Gastrocnemius medialis (tissue), 4 donors: Measurements from ENCODE around the gene SUN1. TPM values are rescaled to one million over a fixed set of nuclear protein-coding genes. Genes with fewer than 3 reads are reported as not detected.

Experiments
- ATAC-seq, 2 donors: fragments of 150-250 bp; one replicate each; pipeline ENCODE4 v1.9.1; 2016
- DNase-seq, 2 donors: peaks; one replicate each; pipeline ENCODE4 v3.0.0-alpha.2; 2019
- H3K27ac ChIP-seq, 4 donors: fragments of 200-600 bp; sonication (generic); 1 replicate in 1 of 4; 2 replicates in 3 of 4; pipeline ENCODE4 v1.5.1; 2016 to 2018; ENCODE audit warnings: mild to moderate bottlenecking in 2 of 4, moderate library complexity in 1 of 4
- H3K27me3 ChIP-seq, 3 donors: fragments of 200-600 bp; sonication (generic) in 2 of 3; 1 replicate in 1 of 3; 2 replicates in 2 of 3; pipeline versions ENCODE4 v1.5.1 to v1.6.0; 2016 to 2019; ENCODE audit warnings: mild to moderate bottlenecking in 1 of 3, moderate library complexity in 1 of 3
- H3K36me3 ChIP-seq, 2 donors: fragments of 200-600 bp; sonication (generic) in 1 of 2; one replicate each; pipeline ENCODE4 v1.5.1; 2017 to 2018
- H3K4me1 ChIP-seq, 2 donors: fragments of 200-600 bp; sonication (generic) in 1 of 2; one replicate each; pipeline ENCODE4 v1.5.1; 2016 to 2017; ENCODE audit warnings: mild to moderate bottlenecking in 2 of 2
- H3K4me3 ChIP-seq, 4 donors: fragments of 200-600 bp; sonication (generic) in 3 of 4; 1 replicate in 1 of 4; 2 replicates in 3 of 4; pipeline ENCODE4 v1.5.1; 2016 to 2019; ENCODE audit warnings: mild to moderate bottlenecking in 2 of 4
- H3K9me3 ChIP-seq, 3 donors: fragments of 200-600 bp; sonication (generic) in 2 of 3; 1 replicate in 1 of 3; 2 replicates in 2 of 3; pipeline ENCODE4 v1.5.1; 2016 to 2019
- POLR2A ChIP-seq, 2 donors: fragments of 450-650 bp; IDR thresholded peaks; one replicate each; pipeline ENCODE4 v1.6.1; 2017; ENCODE audit warnings: antibody characterized with exemption in 2 of 2, mild to moderate bottlenecking in 2 of 2, moderate library complexity in 2 of 2
- in situ Hi-C, 4 donors: fragments of 200-750 bp; cut with MboI; loops; one replicate each; pipeline versions ENCODE4 v1.15.0 to v1.8.0; 2017; ENCODE audit warnings: low sequenced_read_pairs in 4 of 4
- intact Hi-C: fragments of 100-400 bp; cut with DNase I; formaldehyde crosslinking; loops from one replicate; pipeline ENCODE4 v1.15.1; 2023; ENCODE audit warnings: low total_unique reads
- total RNA-seq, 4 donors: library from RNA; depleted of rRNA; stranded (reverse); fragments of >200 nt; gene quantifications; one replicate each; pipeline versions ENCODE4 v1.1.0 to v1.2.3, GENCODE V29; 2016
- TF ChIP-seq, protein P1 (sequence below), 5 experiments: fragments of 450-650 bp in 3 of 5; fragments of 200-600 bp in 2 of 5; sonication (generic) in 2 of 5; IDR thresholded peaks in 4 of 5; conservative IDR thresholded peaks in 1 of 5; 1 replicate in 4 of 5; 2 replicates in 1 of 5; pipeline ENCODE4 v1.5.1; 2016 to 2019; ENCODE audit warnings: antibody characterized with exemption in 5 of 5, mild to moderate bottlenecking in 3 of 5, moderate library complexity in 3 of 5

Gene SUN1
- total RNA-seq, 4 donors from 2014 or later: 112 to 154 (median 132) TPM

DNA sequence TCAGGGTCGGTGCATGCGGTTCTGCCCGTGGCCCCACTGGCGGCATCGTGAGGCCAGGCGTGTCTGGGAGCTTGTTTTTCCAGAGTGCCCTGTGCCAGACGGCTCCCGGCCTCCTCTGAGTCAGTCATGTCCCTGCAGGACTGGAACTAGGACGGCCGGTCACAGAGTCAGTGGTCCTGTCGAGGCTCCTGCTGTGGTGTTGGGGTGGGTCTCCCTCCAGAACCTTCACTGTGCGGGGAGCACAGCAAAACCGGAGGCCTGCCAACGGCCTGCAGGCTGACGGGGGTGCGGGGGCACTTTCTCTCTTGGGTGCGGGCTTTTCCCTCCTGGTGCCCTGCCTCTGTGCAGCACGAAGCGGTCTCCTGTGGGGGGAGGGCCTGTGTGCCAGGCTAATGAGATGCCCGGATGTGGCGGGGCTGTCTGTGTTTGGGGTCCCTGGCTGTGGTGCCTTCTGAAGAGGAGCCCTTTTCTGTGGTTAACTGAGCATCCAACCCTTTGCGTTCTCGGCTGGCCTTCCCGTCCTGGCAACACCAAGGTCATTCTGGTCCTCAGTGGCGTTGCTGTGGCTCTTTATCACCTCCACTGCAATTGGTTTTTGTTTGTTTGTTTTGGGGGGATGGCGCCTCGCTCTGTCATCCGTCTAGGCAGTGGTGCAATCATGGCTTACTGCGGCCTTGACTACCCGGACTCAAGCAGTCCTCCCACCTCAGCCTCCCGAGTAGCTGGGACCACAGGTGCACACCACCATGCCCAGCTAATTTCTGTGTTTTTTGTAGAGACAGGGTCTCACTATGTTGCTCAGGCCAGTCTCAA lies 52.1 kb downstream of the SUN1 start:
- intact Hi-C loops (loop anchor here (5.0 kb wide), 1 partner anchor 367 kb away; the partner anchor contains the start of gene PDGFA), in situ Hi-C loops (no loop called here)
- no peak overlapping the region for H3K4me3 ChIP-seq
- no peak for DNase-seq
- H3K4me1 ChIP-seq: peaks cover 72% of the 10 kb centered on the region in 2 donors
- TF ChIP-seq, protein P1, sequence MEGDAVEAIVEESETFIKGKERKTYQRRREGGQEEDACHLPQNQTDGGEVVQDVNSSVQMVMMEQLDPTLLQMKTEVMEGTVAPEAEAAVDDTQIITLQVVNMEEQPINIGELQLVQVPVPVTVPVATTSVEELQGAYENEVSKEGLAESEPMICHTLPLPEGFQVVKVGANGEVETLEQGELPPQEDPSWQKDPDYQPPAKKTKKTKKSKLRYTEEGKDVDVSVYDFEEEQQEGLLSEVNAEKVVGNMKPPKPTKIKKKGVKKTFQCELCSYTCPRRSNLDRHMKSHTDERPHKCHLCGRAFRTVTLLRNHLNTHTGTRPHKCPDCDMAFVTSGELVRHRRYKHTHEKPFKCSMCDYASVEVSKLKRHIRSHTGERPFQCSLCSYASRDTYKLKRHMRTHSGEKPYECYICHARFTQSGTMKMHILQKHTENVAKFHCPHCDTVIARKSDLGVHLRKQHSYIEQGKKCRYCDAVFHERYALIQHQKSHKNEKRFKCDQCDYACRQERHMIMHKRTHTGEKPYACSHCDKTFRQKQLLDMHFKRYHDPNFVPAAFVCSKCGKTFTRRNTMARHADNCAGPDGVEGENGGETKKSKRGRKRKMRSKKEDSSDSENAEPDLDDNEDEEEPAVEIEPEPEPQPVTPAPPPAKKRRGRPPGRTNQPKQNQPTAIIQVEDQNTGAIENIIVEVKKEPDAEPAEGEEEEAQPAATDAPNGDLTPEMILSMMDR (IDR thresholded peaks at IDR 0.05 in 4 of 5, conservative IDR thresholded peaks at IDR 0.05 in 1 of 5): no peak
- TF ChIP-seq POLR2A (IDR thresholded peaks at IDR 0.05): no peak
- ATAC-seq: no peak
- H3K27ac ChIP-seq: peak overlapping the region in 1 of 4 donors; percentile 1
- no peaks in the 10 kb centered on the region for H3K9me3 ChIP-seq
- peaks cover 0 to 20% of the 10 kb centered on the region in 2 donors for H3K36me3 ChIP-seq
- no peaks in the 10 kb centered on the region for H3K27me3 ChIP-seq

DNA sequence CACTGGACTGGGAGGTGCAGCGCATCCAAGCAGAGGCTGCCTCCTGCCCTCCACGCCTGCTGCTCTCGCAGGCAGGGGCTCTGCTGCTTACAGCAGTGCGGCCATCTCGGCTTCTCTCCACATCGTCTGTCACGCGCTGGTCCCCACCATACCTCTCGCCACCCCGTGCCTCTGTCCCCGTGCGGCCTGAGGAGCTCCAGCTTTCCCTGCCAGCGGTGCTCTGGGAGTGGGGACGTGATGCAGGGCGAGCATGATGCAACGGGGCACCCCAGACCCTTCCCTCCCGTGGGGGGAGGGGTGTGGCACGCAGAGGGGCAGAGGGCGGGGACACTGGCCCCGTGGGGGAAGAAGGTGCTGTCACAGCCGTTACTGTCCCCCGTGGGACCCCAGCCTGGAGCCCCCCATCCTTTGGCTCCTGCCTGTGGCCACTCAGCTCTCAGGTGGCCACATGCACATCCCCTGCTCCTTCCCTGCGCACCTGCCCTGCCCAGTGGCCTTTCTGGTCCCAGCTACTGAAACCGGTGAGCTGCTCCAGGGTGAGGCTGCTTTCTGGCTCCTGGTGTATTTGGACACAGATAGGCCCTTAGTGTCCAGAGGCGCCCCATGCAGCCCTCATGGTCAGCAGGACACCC lies 53.1 kb downstream of the SUN1 start:
- Histone ChIP-seq H3K4me3 (no peak overlapping the region), H3K4me1 (peaks cover 62% of the 10 kb centered on the region in 2 donors), H3K9me3 (no peaks in the 10 kb centered on the region), H3K27ac (peak overlapping the region in 1 of 4 donors; percentile 69), H3K27me3 (no peaks in the 10 kb centered on the region), H3K36me3 (peaks cover 0 to 21% of the 10 kb centered on the region in 2 donors)
- in situ Hi-C loops (no loop called here), intact Hi-C loops (no loop called here)
- DNase-seq (no peak), ATAC-seq (no peak)
- no peak for TF ChIP-seq POLR2A (IDR thresholded peaks at IDR 0.05)
- TF ChIP-seq, protein P1 (IDR thresholded peaks at IDR 0.05 in 4 of 5, conservative IDR thresholded peaks at IDR 0.05 in 1 of 5): no peak

DNA sequence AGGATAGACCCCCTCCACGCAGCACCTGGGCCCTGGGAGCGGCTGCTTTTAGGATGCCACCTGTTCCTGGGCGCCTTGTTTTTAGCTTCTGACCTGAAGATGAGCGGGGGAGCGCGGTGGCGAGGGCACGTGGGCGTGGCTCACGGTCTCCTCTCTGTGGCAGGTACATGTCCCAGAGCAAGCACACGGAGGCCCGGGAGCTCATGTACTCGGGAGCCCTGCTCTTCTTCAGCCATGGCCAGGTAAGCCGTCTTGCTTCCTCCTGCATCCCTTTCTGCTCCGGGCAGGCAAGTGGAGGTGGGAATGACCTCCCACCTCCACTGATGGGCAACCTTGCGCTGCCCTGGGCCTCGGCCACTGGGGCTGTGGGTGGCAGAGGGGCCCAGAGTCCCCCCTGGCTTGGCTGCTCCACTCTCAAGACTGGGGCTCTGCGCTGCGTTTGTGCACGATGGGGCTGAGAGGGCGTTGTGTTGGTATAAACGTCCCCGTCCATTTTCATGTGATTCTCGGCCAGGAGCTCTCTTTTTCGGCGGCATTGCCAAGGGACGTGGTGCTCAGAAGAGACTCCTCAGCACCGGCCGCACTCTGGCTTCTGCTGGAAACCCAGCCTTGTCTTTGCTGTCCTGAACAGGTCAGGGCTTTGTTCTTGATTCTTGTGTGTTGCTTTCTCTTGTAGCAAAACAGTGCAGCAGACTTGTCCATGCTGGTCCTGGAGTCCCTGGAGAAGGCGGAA lies 53.8 kb downstream of the SUN1 start:
- in situ Hi-C loops (no loop called here), intact Hi-C loops (no loop called here)
- TF ChIP-seq POLR2A (IDR thresholded peaks at IDR 0.05): no peak
- TF ChIP-seq, protein P1 (IDR thresholded peaks at IDR 0.05 in 4 of 5, conservative IDR thresholded peaks at IDR 0.05 in 1 of 5): no peak
- H3K4me1 ChIP-seq: peaks cover 55 to 56% of the 10 kb centered on the region in 2 donors
- ATAC-seq (no peak), DNase-seq (no peak)
- H3K36me3 ChIP-seq: peaks cover 0 to 28% of the 10 kb centered on the region in 2 donors
- no peak overlapping the region for H3K4me3 ChIP-seq
- H3K9me3 ChIP-seq: no peaks in the 10 kb centered on the region
- peak overlapping the region; percentile 47 to 72 (median 69) for H3K27ac ChIP-seq
- H3K27me3 ChIP-seq: no peaks in the 10 kb centered on the region

DNA sequence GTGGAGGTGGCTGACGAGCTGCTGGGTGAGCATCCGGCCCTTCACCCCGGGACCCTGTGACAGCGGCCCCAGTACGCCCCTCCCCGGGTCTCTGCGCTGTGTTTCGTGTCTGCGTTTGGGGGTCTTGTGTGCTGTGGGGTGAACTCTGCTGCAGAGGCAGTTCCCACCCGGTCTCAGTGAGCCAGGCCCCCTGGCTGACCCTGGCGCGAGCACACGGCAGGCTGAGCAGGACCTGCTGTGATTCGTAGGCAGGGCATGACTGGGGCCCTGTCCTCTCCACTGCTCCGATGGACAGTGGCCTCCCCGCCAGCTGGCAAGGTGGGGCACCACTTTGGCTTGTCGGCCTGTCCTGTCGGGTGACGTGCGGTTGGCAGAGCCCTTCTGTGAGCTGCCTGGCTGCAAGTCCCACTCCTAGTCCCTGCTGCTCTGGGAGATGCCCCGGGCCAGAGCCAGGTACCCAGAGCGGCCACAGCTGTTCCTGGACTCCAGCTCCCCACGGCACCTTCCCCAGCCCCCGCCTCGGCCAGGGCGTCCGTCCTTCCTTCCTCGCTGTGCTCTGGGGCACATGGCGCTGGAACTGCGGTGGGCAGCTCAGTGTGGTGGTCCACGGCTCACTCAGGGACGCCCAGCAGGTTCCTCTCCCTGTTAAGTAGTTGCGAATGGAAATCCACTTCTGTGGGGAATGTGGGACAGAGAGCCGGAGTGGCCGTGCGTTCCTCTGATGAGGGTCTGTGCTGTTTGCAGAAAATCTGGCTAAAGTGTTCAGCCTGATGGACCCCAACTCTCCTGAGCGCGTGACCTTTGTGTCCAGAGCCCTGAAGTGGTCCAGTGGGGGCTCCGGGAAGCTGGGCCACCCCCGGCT lies 54.6 kb downstream of the SUN1 start:
- intact Hi-C loops: no loop called here
- DNase-seq (peak; percentile 73 to 88), ATAC-seq (peak; percentile 60 to 71)
- in situ Hi-C loops: no loop called here
- peaks cover 0 to 36% of the 10 kb centered on the region in 2 donors for H3K36me3 ChIP-seq
- H3K9me3 ChIP-seq: no peaks in the 10 kb centered on the region
- H3K27ac ChIP-seq: peak overlapping the region; percentile 47 to 72 (median 69)
- no peaks in the 10 kb centered on the region for H3K27me3 ChIP-seq
- no peak overlapping the region for H3K4me3 ChIP-seq
- TF ChIP-seq, protein P1 (IDR thresholded peaks at IDR 0.05 in 4 of 5, conservative IDR thresholded peaks at IDR 0.05 in 1 of 5): no peak
- no peak for TF ChIP-seq POLR2A (IDR thresholded peaks at IDR 0.05)
- peaks cover 48 to 49% of the 10 kb centered on the region in 2 donors for H3K4me1 ChIP-seq
